Mesothelial cell of epicardium (in vitro differentiated cells): ENCODE data around the gene GRIA4. TPM values are rescaled to one million over a fixed set of nuclear protein-coding genes. Genes with fewer than 3 reads are reported as not detected.

ENCODE experiments used
- DNase-seq, 2 experiments: peaks; one replicate each; pipeline ENCODE4 v3.0.0; 2021; ENCODE audit warnings: low spot score in 2 of 2; ENCODE audit not compliant: unreplicated experiment in 2 of 2
- H3K27ac Mint-ChIP-seq: 2 replicates; pipeline ENCODE4 v1.8.0; 2021; ENCODE audit warnings: mixed read lengths
- H3K27me3 Mint-ChIP-seq: 2 replicates; pipeline ENCODE4 v1.8.0; 2021; ENCODE audit warnings: low read depth, mixed read lengths
- H3K36me3 Mint-ChIP-seq: 2 replicates; pipeline ENCODE4 v1.8.0; 2021; ENCODE audit warnings: mixed read lengths
- H3K4me1 Mint-ChIP-seq: 2 replicates; pipeline ENCODE4 v1.8.0; 2021; ENCODE audit warnings: mixed read lengths
- H3K4me3 Mint-ChIP-seq: 2 replicates; pipeline ENCODE4 v1.8.0; 2021; ENCODE audit warnings: mild to moderate bottlenecking, moderate library complexity, mixed read lengths
- H3K9me3 Mint-ChIP-seq: 2 replicates; pipeline ENCODE4 v1.8.0; 2021; ENCODE audit warnings: mixed read lengths
- CTCF ChIP-seq: fragments of 200-600 bp; sonication (generic); IDR thresholded peaks from one replicate; pipeline ENCODE4 v1.5.0; 2021; ENCODE audit warnings: antibody characterized with exemption; ENCODE audit not compliant: unreplicated experiment
- total RNA-seq: library from RNA; stranded (reverse); gene quantifications from 3 replicates; pipeline ENCODE4 v1.2.1, GENCODE V29; 2021

GRIA4 gene
- total RNA-seq, 1 donor from 2014 or later: 156 TPM

DNA sequence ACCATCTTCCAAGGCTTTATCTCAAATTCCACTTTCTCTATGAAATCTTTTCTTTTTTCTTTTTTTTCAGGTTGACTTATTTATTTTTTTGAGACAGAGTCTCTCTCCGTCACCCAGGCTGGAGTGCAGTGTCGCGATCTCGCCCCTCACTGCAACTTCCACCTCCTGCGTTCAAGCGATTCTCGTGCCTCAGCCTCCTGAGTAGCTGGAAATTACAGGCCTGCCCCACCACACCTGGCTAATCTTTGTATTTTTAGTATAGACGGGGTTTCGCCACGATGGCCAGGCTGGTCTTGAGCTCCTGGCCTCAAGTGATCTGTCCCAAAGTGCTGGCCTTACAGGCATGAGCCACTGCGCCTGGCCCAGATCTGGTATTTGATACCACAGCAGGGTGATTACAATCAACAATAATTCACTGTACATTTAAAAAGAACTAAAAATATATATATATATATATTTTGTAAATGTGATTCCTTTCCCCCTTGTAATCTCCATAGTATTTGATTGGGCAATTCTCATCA, 290.7 kb downstream of the GRIA4 start:
- no peak for TF ChIP-seq CTCF
- Mint-ChIP-seq H3K27me3 (no peaks in the 10 kb centered on the region), H3K27ac (no peak overlapping the region), H3K36me3 (peaks cover 25% of the 10 kb centered on the region), H3K4me1 (no peaks in the 10 kb centered on the region), H3K9me3 (peaks cover 23% of the 10 kb centered on the region), H3K4me3 (no peak overlapping the region)
- DNase-seq: no peak

DNA sequence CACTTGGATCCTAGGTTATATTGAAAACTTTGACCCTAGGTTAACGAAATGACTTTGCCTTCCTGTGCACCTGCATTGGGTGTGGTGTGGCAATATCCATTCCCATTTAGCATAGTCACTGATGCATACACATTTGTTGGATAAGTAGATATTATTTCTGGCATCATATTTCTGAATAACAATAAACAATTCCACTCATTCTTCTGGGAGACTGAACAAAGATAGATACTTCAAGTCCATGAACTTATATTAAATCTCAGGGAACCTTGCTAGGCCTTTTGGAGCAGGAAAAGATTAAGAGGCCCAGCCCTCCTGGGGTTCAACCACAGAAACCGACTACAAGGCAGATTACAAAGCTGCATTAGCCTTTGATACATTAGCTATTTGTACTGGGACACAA, 293.2 kb downstream of the GRIA4 start:
- no peak for DNase-seq

GRCh38 chr11:105906517-105906916, 296.6 kb downstream of the GRIA4 start:
- H3K27me3 Mint-ChIP-seq: no peaks in the 10 kb centered on the region
- peaks cover 8% of the 10 kb centered on the region for H3K36me3 Mint-ChIP-seq
- H3K27ac Mint-ChIP-seq: no peak overlapping the region
- no peaks in the 10 kb centered on the region for H3K9me3 Mint-ChIP-seq
- TF ChIP-seq CTCF: no peak
- H3K4me3 Mint-ChIP-seq: no peak overlapping the region
- no peak for DNase-seq
- H3K4me1 Mint-ChIP-seq: peaks cover 5% of the 10 kb centered on the region

More for the DNA sequence above, 293.2 kb downstream of the GRIA4 start:
- H3K27ac Mint-ChIP-seq: no peak overlapping the region
- peaks cover 5% of the 10 kb centered on the region for H3K4me1 Mint-ChIP-seq
- no peak for TF ChIP-seq CTCF
- H3K4me3 Mint-ChIP-seq: no peak overlapping the region
- H3K27me3 Mint-ChIP-seq: no peaks in the 10 kb centered on the region
- no peaks in the 10 kb centered on the region for H3K9me3 Mint-ChIP-seq
- H3K36me3 Mint-ChIP-seq: peaks cover 8% of the 10 kb centered on the region

GRCh38 chr11:105907319-105907718, 297.4 kb downstream of the GRIA4 start:
- Mint-ChIP-seq H3K27ac (no peak overlapping the region), H3K4me1 (peaks cover 5% of the 10 kb centered on the region), H3K27me3 (no peaks in the 10 kb centered on the region), H3K4me3 (no peak overlapping the region), H3K9me3 (no peaks in the 10 kb centered on the region), H3K36me3 (peaks cover 10% of the 10 kb centered on the region)
- no peak for TF ChIP-seq CTCF
- DNase-seq: no peak

DNA sequence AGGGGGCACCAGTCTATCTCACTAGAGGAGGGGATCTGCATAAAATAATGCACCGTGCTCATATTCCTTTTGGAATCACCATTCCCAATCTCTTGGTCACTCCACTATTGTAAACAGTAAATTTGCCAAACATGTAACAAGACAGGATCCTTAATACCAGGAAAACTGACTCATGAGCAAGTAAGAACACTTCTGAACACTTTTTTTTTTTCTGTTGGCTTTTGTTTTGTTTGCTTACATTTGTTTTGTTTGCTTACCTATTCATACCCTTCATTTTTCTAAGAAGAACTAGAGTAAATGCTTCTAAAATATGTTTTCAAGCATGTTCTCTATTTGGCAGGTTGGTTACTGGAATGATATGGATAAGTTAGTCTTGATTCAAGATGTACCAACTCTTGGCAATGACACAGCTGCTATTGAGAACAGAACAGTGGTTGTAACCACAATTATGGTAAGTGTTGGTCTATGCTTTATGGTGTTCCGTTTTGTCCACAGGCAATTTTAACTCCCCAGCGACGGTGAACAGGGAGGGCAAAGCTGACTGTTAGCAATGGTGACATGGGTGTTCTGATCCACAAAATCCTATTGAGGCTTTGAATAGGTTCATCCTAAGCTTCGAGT, 300.3 kb downstream of the GRIA4 start:
- Mint-ChIP-seq H3K27me3 (no peaks in the 10 kb centered on the region), H3K4me1 (peaks cover 7% of the 10 kb centered on the region), H3K36me3 (peaks cover 10% of the 10 kb centered on the region), H3K27ac (no peak overlapping the region), H3K4me3 (no peak overlapping the region), H3K9me3 (no peaks in the 10 kb centered on the region)
- TF ChIP-seq CTCF: no peak
- DNase-seq: no peak
